Measurements from ENCODE around the gene CHURC1.

The CHURC1 gene

GRCh38 chr14:64958201-64958600 is 43.9 kb downstream of the CHURC1 start:
- Histone ChIP-seq H3K9me3 (ENCODE audit: control insufficient read depth, insufficient read depth, low read depth, low read length) (no peaks in the 10 kb centered on the region), H3K27ac (ENCODE audit: extremely low read depth, low read depth, low read length) (no peak overlapping the region), H3K4me1 (ENCODE audit: control insufficient read depth, insufficient read depth, low read length) (no peaks in the 10 kb centered on the region), H3K36me3 (ENCODE audit: control insufficient read depth in 2 of 2, insufficient read depth in 1 of 2, low read length in 2 of 2) (no peaks in the 10 kb centered on the region; a peak in 1 of 3 replicates), H3K4me3 (ENCODE audit: low read depth, low read length) (no peak overlapping the region)
- ChIA-PET CTCF (interaction anchor here (0.6 to 1.1 kb wide), 2 partner anchors 23 to 135 kb away, joined by 3 to 4 read pairs; no protein-coding TSS in a partner anchor), POLR2A (no interaction called here)
- TF ChIP-seq TCF7L2 (IDR thresholded peaks at IDR 0.05; ENCODE audit: borderline replicate concordance, low read depth, low read length): no peak
- no peak for TF ChIP-seq MYNN (tag by site-specific recombination; IDR thresholded peaks at IDR 0.05; ENCODE audit: borderline replicate concordance)
- TF ChIP-seq ZNF558 (tag by site-specific recombination; IDR thresholded peaks at IDR 0.05): no peak
- TF ChIP-seq ZNF391 (tag by site-specific recombination; IDR thresholded peaks at IDR 0.05; ENCODE audit: borderline replicate concordance, low read depth): no peak
- TF ChIP-seq, protein P1, sequence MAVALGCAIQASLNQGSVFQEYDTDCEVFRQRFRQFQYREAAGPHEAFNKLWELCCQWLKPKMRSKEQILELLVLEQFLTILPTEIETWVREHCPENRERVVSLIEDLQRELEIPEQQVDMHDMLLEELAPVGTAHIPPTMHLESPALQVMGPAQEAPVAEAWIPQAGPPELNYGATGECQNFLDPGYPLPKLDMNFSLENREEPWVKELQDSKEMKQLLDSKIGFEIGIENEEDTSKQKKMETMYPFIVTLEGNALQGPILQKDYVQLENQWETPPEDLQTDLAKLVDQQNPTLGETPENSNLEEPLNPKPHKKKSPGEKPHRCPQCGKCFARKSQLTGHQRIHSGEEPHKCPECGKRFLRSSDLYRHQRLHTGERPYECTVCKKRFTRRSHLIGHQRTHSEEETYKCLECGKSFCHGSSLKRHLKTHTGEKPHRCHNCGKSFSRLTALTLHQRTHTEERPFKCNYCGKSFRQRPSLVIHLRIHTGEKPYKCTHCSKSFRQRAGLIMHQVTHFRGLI (tag by site-specific recombination; IDR thresholded peaks at IDR 0.05): no peak
- TF ChIP-seq SP7 (tag by site-specific recombination; IDR thresholded peaks at IDR 0.05): no peak
- no peak for TF ChIP-seq ZNF596 (tag by site-specific recombination; IDR thresholded peaks at IDR 0.05)
- TF ChIP-seq ZNF830 (tag by site-specific recombination; IDR thresholded peaks at IDR 0.05; ENCODE audit: low read depth): no peak
- TF ChIP-seq ZEB2 (tag by site-specific recombination; IDR thresholded peaks at IDR 0.05): no peak
- TF ChIP-seq AEBP2 (tag by site-specific recombination; IDR thresholded peaks at IDR 0.05; ENCODE audit: borderline replicate concordance): no peak
- no peak for TF ChIP-seq ZNF560 (tag by site-specific recombination; IDR thresholded peaks at IDR 0.05; ENCODE audit: borderline replicate concordance)
- no peak for TF ChIP-seq ZNF701 (tag by site-specific recombination; IDR thresholded peaks at IDR 0.05)
- no peak for TF ChIP-seq ZNF19 (tag by site-specific recombination; IDR thresholded peaks at IDR 0.05; ENCODE audit: low read depth)

DNA sequence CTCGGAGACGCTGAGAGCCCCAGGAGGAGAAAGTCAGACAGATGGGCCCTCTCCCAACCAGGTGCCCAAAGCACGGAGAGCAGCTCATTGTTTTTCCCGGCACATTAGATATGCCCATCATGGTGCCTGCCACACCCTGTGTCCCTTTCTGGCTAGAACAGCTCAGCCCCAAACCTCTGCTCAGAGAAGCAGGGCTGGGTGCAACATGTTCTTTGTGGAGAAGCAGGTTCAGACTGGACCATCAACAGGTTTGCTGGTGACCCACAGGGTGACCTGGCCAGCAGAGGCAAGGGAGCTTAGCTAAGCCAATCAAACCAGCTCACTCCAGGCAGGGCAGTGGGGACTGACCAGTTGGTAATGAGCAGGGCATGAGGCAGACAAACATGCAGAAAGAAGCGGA is 44.5 kb downstream of the CHURC1 start:
- no peaks in the 10 kb centered on the region; a peak in 1 of 3 replicates for H3K36me3 ChIP-seq (ENCODE audit: control insufficient read depth in 2 of 2, insufficient read depth in 1 of 2, low read length in 2 of 2)
- POLR2A ChIA-PET: no interaction called here
- CTCF ChIA-PET: interaction anchor here (0.6 to 1.1 kb wide), 3 partner anchors 23 to 529 kb away, joined by 3 to 4 read pairs (median 3); no protein-coding TSS in a partner anchor
- H3K27ac ChIP-seq (ENCODE audit: extremely low read depth, low read depth, low read length): no peak overlapping the region
- H3K4me1 ChIP-seq (ENCODE audit: control insufficient read depth, insufficient read depth, low read length): no peaks in the 10 kb centered on the region
- H3K4me3 ChIP-seq (ENCODE audit: low read depth, low read length): no peak overlapping the region
- H3K9me3 ChIP-seq (ENCODE audit: control insufficient read depth, insufficient read depth, low read depth, low read length): no peaks in the 10 kb centered on the region
- TF ChIP-seq SCRT2 (tag by site-specific recombination; IDR thresholded peaks at IDR 0.05): peak; percentile 71
- TF ChIP-seq, protein P2, sequence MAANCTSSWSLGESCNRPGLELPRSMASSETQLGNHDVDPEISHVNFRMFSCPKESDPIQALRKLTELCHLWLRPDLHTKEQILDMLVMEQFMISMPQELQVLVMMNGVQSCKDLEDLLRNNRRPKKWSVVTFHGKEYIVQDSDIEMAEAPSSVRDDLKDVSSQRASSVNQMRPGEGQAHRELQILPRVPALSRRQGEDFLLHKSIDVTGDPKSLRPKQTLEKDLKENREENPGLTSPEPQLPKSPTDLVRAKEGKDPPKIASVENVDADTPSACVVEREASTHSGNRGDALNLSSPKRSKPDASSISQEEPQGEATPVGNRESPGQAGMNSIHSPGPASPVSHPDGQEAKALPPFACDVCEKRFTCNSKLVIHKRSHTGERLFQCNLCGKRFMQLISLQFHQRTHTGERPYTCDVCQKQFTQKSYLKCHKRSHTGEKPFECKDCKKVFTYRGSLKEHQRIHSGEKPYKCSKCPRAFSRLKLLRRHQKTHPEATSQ (tag by site-specific recombination; IDR thresholded peaks at IDR 0.05): no peak

GRCh38 chr14:64960762-64961276 is 46.6 kb downstream of the CHURC1 start:
- no peak for TF ChIP-seq ZNF654 (tag by site-specific recombination; IDR thresholded peaks at IDR 0.05; ENCODE audit: low read depth)
- no peak for TF ChIP-seq TRIM28 (IDR thresholded peaks at IDR 0.05; ENCODE audit: borderline replicate concordance, low read length)
- TF ChIP-seq ZNF513 (tag by site-specific recombination; IDR thresholded peaks at IDR 0.05): no peak
- TF ChIP-seq SALL2 (tag by site-specific recombination; IDR thresholded peaks at IDR 0.05; ENCODE audit: borderline replicate concordance): no peak
- no peak for TF ChIP-seq ZNF132 (tag by site-specific recombination; IDR thresholded peaks at IDR 0.05; ENCODE audit: borderline replicate concordance)
- no peak for TF ChIP-seq ZNF211 (tag by site-specific recombination; IDR thresholded peaks at IDR 0.05; ENCODE audit: low read depth)
- TF ChIP-seq ZNF146 (tag by site-specific recombination; IDR thresholded peaks at IDR 0.05): no peak
- TF ChIP-seq, protein P3, sequence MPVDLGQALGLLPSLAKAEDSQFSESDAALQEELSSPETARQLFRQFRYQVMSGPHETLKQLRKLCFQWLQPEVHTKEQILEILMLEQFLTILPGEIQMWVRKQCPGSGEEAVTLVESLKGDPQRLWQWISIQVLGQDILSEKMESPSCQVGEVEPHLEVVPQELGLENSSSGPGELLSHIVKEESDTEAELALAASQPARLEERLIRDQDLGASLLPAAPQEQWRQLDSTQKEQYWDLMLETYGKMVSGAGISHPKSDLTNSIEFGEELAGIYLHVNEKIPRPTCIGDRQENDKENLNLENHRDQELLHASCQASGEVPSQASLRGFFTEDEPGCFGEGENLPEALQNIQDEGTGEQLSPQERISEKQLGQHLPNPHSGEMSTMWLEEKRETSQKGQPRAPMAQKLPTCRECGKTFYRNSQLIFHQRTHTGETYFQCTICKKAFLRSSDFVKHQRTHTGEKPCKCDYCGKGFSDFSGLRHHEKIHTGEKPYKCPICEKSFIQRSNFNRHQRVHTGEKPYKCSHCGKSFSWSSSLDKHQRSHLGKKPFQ (tag by site-specific recombination; IDR thresholded peaks at IDR 0.05): no peak
- TF ChIP-seq ZNF830 (tag by site-specific recombination; IDR thresholded peaks at IDR 0.05; ENCODE audit: low read depth): no peak
- TF ChIP-seq ZBTB8A (tag by site-specific recombination; IDR thresholded peaks at IDR 0.05): no peak
- no peak for TF ChIP-seq YY1 (tag by site-specific recombination; IDR thresholded peaks at IDR 0.05)
- Histone ChIP-seq H3K9me3 (ENCODE audit: control insufficient read depth, insufficient read depth, low read depth, low read length) (no peaks in the 10 kb centered on the region), H3K27ac (ENCODE audit: extremely low read depth, low read depth, low read length) (no peak overlapping the region), H3K36me3 (ENCODE audit: control insufficient read depth in 2 of 2, insufficient read depth in 1 of 2, low read length in 2 of 2) (no peaks in the 10 kb centered on the region; a peak in 1 of 3 replicates), H3K4me1 (ENCODE audit: control insufficient read depth, insufficient read depth, low read length) (no peaks in the 10 kb centered on the region), H3K4me3 (ENCODE audit: low read depth, low read length) (no peak overlapping the region)
- ChIA-PET CTCF (interaction anchor here (0.6 to 1.6 kb wide), 4 partner anchors 10 to 316 kb away, joined by 3 to 5 read pairs (median 3); partner anchors contain the start of gene GPX2), POLR2A (no interaction called here)

Data from HEK293 (cell line).